Left lung (tissue), 10 donors: ENCODE measurements around the gene HPDL. TPM values are rescaled to one million over a fixed set of nuclear protein-coding genes. Genes with fewer than 3 reads are reported as not detected.

Source experiments
- ATAC-seq: fragments of 200-7000 bp; cut with Tn5 transposase; one replicate; pipeline ENCODE4 v1.9.1; 2020; ENCODE audit warnings: moderate library complexity
- DNase-seq, 4 donors: peaks; one replicate each; pipeline ENCODE4 v3.0.0-alpha.2; 2013 to 2020
- H3K27ac ChIP-seq, 2 donors: fragments of 200-600 bp; sonication (generic) in 1 of 2; one replicate each; pipeline versions ENCODE4 v1.5.0 to v1.8.0; 2020 to 2021
- H3K27me3 ChIP-seq, 2 donors: fragments of 200-600 bp; sonication (generic) in 1 of 2; one replicate each; pipeline versions ENCODE4 v1.5.0 to v1.8.0; 2020 to 2021
- H3K36me3 ChIP-seq, 2 donors: fragments of 200-600 bp; sonication (generic) in 1 of 2; one replicate each; pipeline versions ENCODE4 v1.5.0 to v1.8.0; 2020 to 2021
- H3K4me1 ChIP-seq, 2 donors: fragments of 200-600 bp; one replicate each; pipeline ENCODE4 v1.8.0; 2021
- H3K4me3 ChIP-seq, 2 donors: fragments of 200-600 bp; sonication (generic) in 1 of 2; one replicate each; pipeline versions ENCODE4 v1.5.0 to v1.8.0; 2020 to 2021; ENCODE audit warnings: mild to moderate bottlenecking in 1 of 2
- H3K9me3 ChIP-seq, 2 donors: fragments of 200-600 bp; sonication (generic) in 1 of 2; one replicate each; pipeline versions ENCODE4 v1.5.0 to v1.8.0; 2020 to 2021
- intact Hi-C, 2 donors: fragments of 100-400 bp; cut with DNase I; formaldehyde crosslinking; loops; one replicate each; pipeline versions ENCODE4 v1.11.2 to v1.14.2; 2022
- polyA plus RNA-seq, 6 donors: library from polyadenylated mRNA; unstranded; fragments of 120-200 nt; gene quantifications; one replicate each; pipeline ENCODE4 v1.2.1, GENCODE V29; 2013; ENCODE audit not compliant: insufficient read length in 6 of 6
- total RNA-seq, 2 donors: library from RNA; stranded (reverse); fragmentation: NEBNext Ultra II Directional; extraction: Animal tissue kit (Norgen Biotek cat#: 25700); gene quantifications; one replicate each; pipeline ENCODE4 v1.2.1, GENCODE V29; 2021
- TF ChIP-seq, protein P1 (sequence below), 2 donors: fragments of 200-600 bp; sonication (generic) in 1 of 2; IDR thresholded peaks; one replicate each; pipeline versions ENCODE4 v1.5.0 to v1.8.0; 2021; ENCODE audit warnings: antibody characterized with exemption in 2 of 2
- donor health status: DM: no; HTN: yes; CAD: no.
- donor health status: DM: no; HTN: no; CAD: no.

Gene HPDL
- total and polyA plus RNA-seq, 8 donors = 0.20 to 2.3 (median 1.6) TPM

DNA sequence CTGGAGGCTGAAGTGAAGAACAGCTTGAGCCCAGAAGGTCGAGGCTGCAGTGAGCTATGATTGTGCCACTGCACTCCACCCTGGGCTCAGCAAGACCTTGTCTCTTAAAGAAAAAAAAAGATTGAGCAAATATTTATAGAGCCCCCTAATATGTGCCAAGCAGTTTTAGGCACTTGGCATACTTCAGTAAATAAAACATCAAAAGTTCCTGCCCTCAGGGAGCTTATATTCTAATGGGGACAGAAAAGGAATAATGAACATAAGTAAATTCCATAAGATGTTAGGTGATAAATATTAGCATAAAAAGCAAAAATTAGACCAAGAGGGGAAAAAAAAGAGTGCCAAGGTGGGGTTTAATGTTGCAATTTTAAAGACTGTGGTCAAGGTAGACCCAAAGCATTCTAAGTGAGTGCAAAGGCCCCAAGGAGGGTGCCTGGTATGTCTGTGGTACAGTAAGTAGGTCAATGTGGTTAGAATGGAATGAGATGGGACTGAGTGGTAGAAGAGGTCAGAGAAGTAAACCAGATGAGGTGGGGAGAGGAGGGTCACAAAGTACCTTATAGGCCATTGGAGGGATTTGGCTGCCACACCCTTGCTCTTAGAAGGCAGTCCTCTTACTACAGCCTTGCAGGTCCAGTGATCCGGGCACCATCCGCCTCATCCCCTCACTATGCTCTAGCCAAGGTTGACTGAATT is 11.1 kb downstream of the HPDL start:
- ATAC-seq (no peak), DNase-seq (no peak)
- no peaks in the 10 kb centered on the region for H3K9me3 ChIP-seq
- TF ChIP-seq, protein P1, sequence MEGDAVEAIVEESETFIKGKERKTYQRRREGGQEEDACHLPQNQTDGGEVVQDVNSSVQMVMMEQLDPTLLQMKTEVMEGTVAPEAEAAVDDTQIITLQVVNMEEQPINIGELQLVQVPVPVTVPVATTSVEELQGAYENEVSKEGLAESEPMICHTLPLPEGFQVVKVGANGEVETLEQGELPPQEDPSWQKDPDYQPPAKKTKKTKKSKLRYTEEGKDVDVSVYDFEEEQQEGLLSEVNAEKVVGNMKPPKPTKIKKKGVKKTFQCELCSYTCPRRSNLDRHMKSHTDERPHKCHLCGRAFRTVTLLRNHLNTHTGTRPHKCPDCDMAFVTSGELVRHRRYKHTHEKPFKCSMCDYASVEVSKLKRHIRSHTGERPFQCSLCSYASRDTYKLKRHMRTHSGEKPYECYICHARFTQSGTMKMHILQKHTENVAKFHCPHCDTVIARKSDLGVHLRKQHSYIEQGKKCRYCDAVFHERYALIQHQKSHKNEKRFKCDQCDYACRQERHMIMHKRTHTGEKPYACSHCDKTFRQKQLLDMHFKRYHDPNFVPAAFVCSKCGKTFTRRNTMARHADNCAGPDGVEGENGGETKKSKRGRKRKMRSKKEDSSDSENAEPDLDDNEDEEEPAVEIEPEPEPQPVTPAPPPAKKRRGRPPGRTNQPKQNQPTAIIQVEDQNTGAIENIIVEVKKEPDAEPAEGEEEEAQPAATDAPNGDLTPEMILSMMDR (IDR thresholded peaks at IDR 0.05) = no peak
- no peak overlapping the region for H3K4me3 ChIP-seq
- no peaks in the 10 kb centered on the region for H3K27me3 ChIP-seq
- H3K36me3 ChIP-seq = peaks cover 0 to 28% of the 10 kb centered on the region in 2 donors
- peaks cover 8 to 42% of the 10 kb centered on the region in 2 donors for H3K4me1 ChIP-seq
- H3K27ac ChIP-seq = no peak overlapping the region
- intact Hi-C loops = no loop called here

GRCh38 chr1:45339789-45340558 is 13.3 kb downstream of the HPDL start, which contains the start of the genes MUTYH and TOE1:
MUTYH (minus strand) TSS chr1:45340440; CDS start chr1:45334505, 5,935 bp downstream.
TOE1 (plus strand) TSS chr1:45340170; CDS start chr1:45340253, 83 bp downstream.
- peaks cover 8 to 39% of the 10 kb centered on the region in 2 donors for H3K4me1 ChIP-seq
- DNase-seq (peak; percentile 85 to 99 (median 93)), ATAC-seq (peak; percentile 96)
- intact Hi-C loops = loop anchor here in 1 of 2 donors (10.0 kb wide), 1 partner anchor 225 kb away; no protein-coding TSS in a partner anchor
- peak within 1 kb of the TSS; percentile 74 to 89 for H3K4me3 ChIP-seq
- TF ChIP-seq, protein P1 (IDR thresholded peaks at IDR 0.05) = no peak
- H3K9me3 ChIP-seq = no peaks in the 10 kb centered on the region
- peak within 1 kb of the TSS; percentile 95 to 97 for H3K27ac ChIP-seq
- no peaks in the 10 kb centered on the region for H3K27me3 ChIP-seq
- H3K36me3 ChIP-seq = peaks cover 0 to 32% of the 10 kb centered on the region in 2 donors

DNA sequence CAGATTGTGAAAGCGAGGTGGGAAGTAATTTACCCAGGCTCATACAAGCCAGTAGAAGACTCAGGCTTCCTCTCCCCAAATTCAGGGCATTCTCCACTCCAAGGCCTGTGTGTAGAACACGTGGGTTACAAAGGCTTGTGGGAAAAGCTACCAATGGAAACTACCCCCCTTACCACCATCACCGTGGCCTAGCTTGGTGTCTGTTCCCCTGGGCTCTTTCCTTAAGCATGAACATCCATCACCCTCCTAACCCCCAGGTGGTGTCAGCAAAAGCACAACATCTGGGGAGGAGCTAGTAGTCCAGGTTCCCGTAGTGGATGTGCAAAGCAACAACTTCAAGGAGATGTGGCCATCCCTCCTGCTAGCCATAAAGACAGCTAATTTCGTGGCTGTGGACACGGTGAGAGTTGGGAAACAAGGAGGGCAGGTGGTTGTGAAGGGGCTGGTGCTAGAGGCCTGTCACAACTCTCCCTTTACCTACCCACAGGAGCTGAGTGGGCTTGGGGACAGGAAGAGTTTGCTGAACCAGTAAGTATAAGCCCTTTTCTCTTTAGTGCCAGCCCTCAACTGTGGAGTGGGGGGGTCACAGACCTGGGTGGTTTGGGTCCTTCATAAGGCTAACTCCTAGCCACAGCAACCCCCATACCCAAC is 14.2 kb downstream of the HPDL start:
- ATAC-seq (no peak), DNase-seq (no peak)
- Histone ChIP-seq H3K27ac (peak overlapping the region; percentile 95 to 97), H3K27me3 (no peaks in the 10 kb centered on the region), H3K36me3 (peaks cover 0 to 42% of the 10 kb centered on the region in 2 donors), H3K9me3 (no peaks in the 10 kb centered on the region), H3K4me3 (peak overlapping the region; percentile 74 to 89), H3K4me1 (peaks cover 8 to 39% of the 10 kb centered on the region in 2 donors)
- TF ChIP-seq, protein P1 (IDR thresholded peaks at IDR 0.05) = no peak
- intact Hi-C loops = loop anchor here in 1 of 2 donors (10.0 kb wide), 1 partner anchor 224 kb away; no protein-coding TSS in a partner anchor

GRCh38 chr1:45344499-45344898 is 17.8 kb downstream of the HPDL start:
- Histone ChIP-seq H3K4me3 (no peak overlapping the region), H3K27ac (no peak overlapping the region), H3K4me1 (peaks cover 17 to 42% of the 10 kb centered on the region in 2 donors), H3K27me3 (no peaks in the 10 kb centered on the region), H3K9me3 (no peaks in the 10 kb centered on the region), H3K36me3 (peaks cover 0 to 55% of the 10 kb centered on the region in 2 donors)
- DNase-seq (no peak), ATAC-seq (no peak)
- TF ChIP-seq, protein P1 (IDR thresholded peaks at IDR 0.05) = no peak
- intact Hi-C loops = loop anchor here in 1 of 2 donors (10.0 kb wide), 1 partner anchor 220 kb away; no protein-coding TSS in a partner anchor
